IPS-18c (cell line): ENCODE measurements around the gene UBE3A.

Experiments
- H3K4me3 ChIP-seq: 2 replicates; pipeline ENCODE4 v1.7.0; 2013; ENCODE audit warnings: low read depth, mild to moderate bottlenecking, low read length, moderate library complexity; ENCODE audit not compliant: insufficient read depth
- H3K9me3 ChIP-seq: one replicate; pipeline ENCODE4 v1.6.1; 2013; ENCODE audit warnings: mild to moderate bottlenecking, low read length, moderate library complexity; ENCODE audit not compliant: control insufficient read depth, insufficient read depth

UBE3A gene

GRCh38 chr15:25287823-25288222, 151.0 kb downstream of the UBE3A start:
- Histone ChIP-seq H3K9me3 (peaks cover 3% of the 10 kb centered on the region), H3K4me3 (no peak overlapping the region)
